SK-N-SH treated with all-trans-retinoic acid at 6 μM for 48 hours (cell line): ENCODE measurements around the gene CRADD.
A peak's percentile ranks its signal among the peaks of the same experiment; 100 is the strongest.

ENCODE experiments used
- ATAC-seq: fragments of 200-7000 bp; cut with Tn5 transposase; 3 replicates; pipeline ENCODE4 v1.9.1; 2020; ENCODE audit warnings: mild to moderate bottlenecking, moderate library complexity
- ARNTL ChIP-seq: fragments of 450-650 bp; formaldehyde crosslinking; IDR thresholded peaks from 2 replicates; pipeline ENCODE4 v1.5.0; 2020; ENCODE audit warnings: low read depth, mild to moderate bottlenecking, moderate library complexity, borderline replicate concordance
- BACH2 ChIP-seq: fragments of 250-450 bp; sonication (Bioruptor Pico); IDR thresholded peaks from 2 replicates; pipeline ENCODE4 v1.9.0; 2021; ENCODE audit warnings: mild to moderate bottlenecking, borderline replicate concordance
- CREB5 ChIP-seq: fragments of 250-450 bp; sonication (Bioruptor Pico); IDR thresholded peaks from 2 replicates; pipeline ENCODE4 v1.5.1; 2020; ENCODE audit warnings: low read depth, mild to moderate bottlenecking, moderate library complexity
- CSDC2 ChIP-seq: fragments of 250-450 bp; sonication (Bioruptor Pico); IDR thresholded peaks from 2 replicates; pipeline ENCODE4 v1.5.0; 2020; ENCODE audit warnings: mild to moderate bottlenecking, moderate library complexity
- ESRRG ChIP-seq: fragments of 250-450 bp; sonication (Bioruptor Pico); IDR thresholded peaks from 2 replicates; pipeline ENCODE4 v1.6.1; 2021; ENCODE audit warnings: mild to moderate bottlenecking
- GLIS3 ChIP-seq: fragments of 250-450 bp; sonication (Bioruptor Pico); IDR thresholded peaks from 2 replicates; pipeline ENCODE4 v1.5.0; 2020; ENCODE audit warnings: mild to moderate bottlenecking, moderate library complexity
- ISL1 ChIP-seq: fragments of 250-450 bp; sonication (Bioruptor Pico); IDR thresholded peaks from 2 replicates; pipeline ENCODE4 v2.1.2; 2022; ENCODE audit warnings: mild to moderate bottlenecking, moderate library complexity
- OSR1 ChIP-seq: fragments of 250-450 bp; sonication (Bioruptor Pico); IDR thresholded peaks from 2 replicates; pipeline ENCODE4 v1.8.0; 2022; ENCODE audit warnings: moderate library complexity, mild to moderate bottlenecking, inconsistent platforms
- PPARA ChIP-seq: fragments of 250-450 bp; sonication (Bioruptor Pico); IDR thresholded peaks from 2 replicates; pipeline ENCODE4 v1.5.0; 2020; ENCODE audit warnings: mild to moderate bottlenecking, borderline replicate concordance
- RARB ChIP-seq: fragments of 250-450 bp; sonication (Bioruptor Pico); IDR thresholded peaks from 2 replicates; pipeline ENCODE4 v1.8.0; 2021; ENCODE audit warnings: mild to moderate bottlenecking, moderate library complexity
- SNAI2 ChIP-seq: fragments of 250-450 bp; sonication (Bioruptor Pico); IDR thresholded peaks from 2 replicates; pipeline ENCODE4 v1.5.0; 2020; ENCODE audit warnings: mild to moderate bottlenecking, moderate library complexity
- TCF4 ChIP-seq: fragments of 250-450 bp; sonication (Bioruptor Pico); IDR thresholded peaks from 2 replicates; pipeline ENCODE4 v1.8.0; 2021; ENCODE audit warnings: mild to moderate bottlenecking, moderate library complexity, borderline replicate concordance
- TOX ChIP-seq: fragments of 250-450 bp; sonication (Bioruptor Pico); IDR thresholded peaks from 2 replicates; pipeline ENCODE4 v1.8.0; 2021; ENCODE audit warnings: mild to moderate bottlenecking, moderate library complexity, borderline replicate concordance
- TSHZ2 ChIP-seq: fragments of 250-450 bp; sonication (Bioruptor Pico); IDR thresholded peaks from 2 replicates; pipeline ENCODE4 v1.5.0; 2020; ENCODE audit warnings: mild to moderate bottlenecking, moderate library complexity
- ZC3H10 ChIP-seq: fragments of 250-450 bp; sonication (Bioruptor Pico); IDR thresholded peaks from 2 replicates; pipeline ENCODE4 v1.5.1; 2021; ENCODE audit warnings: mild to moderate bottlenecking, moderate library complexity
- ZFP3 ChIP-seq: fragments of 250-450 bp; sonication (Bioruptor Pico); IDR thresholded peaks from 2 replicates; pipeline ENCODE4 v1.5.0; 2020; ENCODE audit warnings: mild to moderate bottlenecking, moderate library complexity
- ZFP30 ChIP-seq: fragments of 450-650 bp; formaldehyde crosslinking; IDR thresholded peaks from 2 replicates; pipeline ENCODE4 v1.5.0; 2022; ENCODE audit warnings: mild to moderate bottlenecking, moderate library complexity
- ZNF565 ChIP-seq: fragments of 450-650 bp; formaldehyde crosslinking; conservative IDR thresholded peaks from 2 replicates; pipeline ENCODE4 v1.5.0; 2020; ENCODE audit warnings: low read depth, mild to moderate bottlenecking, moderate library complexity
- ZNF70 ChIP-seq: fragments of 450-650 bp; formaldehyde crosslinking; IDR thresholded peaks from 2 replicates; pipeline ENCODE4 v1.5.0; 2020; ENCODE audit warnings: mild to moderate bottlenecking, moderate library complexity
- ZNF8 ChIP-seq: fragments of 450-650 bp; formaldehyde crosslinking; IDR thresholded peaks from 2 replicates; pipeline ENCODE4 v1.5.0; 2020; ENCODE audit warnings: mild to moderate bottlenecking, moderate library complexity
- TF ChIP-seq, protein P1 (sequence below): fragments of 250-450 bp; sonication (Bioruptor Pico); IDR thresholded peaks from 2 replicates; pipeline ENCODE4 v1.5.1; 2021; ENCODE audit warnings: mild to moderate bottlenecking, moderate library complexity
- TF ChIP-seq, protein P2 (sequence below): fragments of 250-450 bp; sonication (Bioruptor Pico); IDR thresholded peaks from 2 replicates; pipeline ENCODE4 v1.8.0; 2021; ENCODE audit warnings: low read depth, mild to moderate bottlenecking, moderate library complexity, borderline replicate concordance
- TF ChIP-seq, protein P3 (sequence below): fragments of 250-450 bp; sonication (Bioruptor Pico); IDR thresholded peaks from 2 replicates; pipeline ENCODE4 v1.8.0; 2020; ENCODE audit warnings: mild to moderate bottlenecking, moderate library complexity, borderline replicate concordance

CRADD gene

DNA sequence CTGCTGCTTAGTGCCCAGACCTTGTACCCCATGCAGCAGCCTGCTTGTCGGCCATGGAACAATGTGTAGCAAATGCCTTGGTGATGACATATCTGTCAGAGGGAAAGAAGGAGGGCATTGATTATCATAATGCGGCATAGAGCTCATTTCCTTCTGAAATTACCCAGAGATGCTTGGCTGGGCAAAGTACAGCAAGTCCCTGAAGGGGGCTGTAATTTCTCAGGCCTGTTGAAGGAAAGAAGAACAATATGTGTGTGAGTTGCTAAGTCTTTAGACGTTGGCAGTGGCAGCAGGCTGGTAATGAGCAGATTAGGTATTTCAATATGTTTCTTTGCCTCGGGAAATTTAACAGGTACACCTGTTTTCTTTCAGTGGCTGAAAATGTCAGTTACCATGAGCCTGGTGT lies 128.6 kb downstream of the CRADD start:
- no peak for TF ChIP-seq OSR1 (CRISPR knock-in tag)
- TF ChIP-seq GLIS3 (CRISPR knock-in tag): no peak
- TF ChIP-seq PPARA (CRISPR knock-in tag): no peak
- TF ChIP-seq SNAI2 (CRISPR knock-in tag): no peak
- TF ChIP-seq, protein P1, sequence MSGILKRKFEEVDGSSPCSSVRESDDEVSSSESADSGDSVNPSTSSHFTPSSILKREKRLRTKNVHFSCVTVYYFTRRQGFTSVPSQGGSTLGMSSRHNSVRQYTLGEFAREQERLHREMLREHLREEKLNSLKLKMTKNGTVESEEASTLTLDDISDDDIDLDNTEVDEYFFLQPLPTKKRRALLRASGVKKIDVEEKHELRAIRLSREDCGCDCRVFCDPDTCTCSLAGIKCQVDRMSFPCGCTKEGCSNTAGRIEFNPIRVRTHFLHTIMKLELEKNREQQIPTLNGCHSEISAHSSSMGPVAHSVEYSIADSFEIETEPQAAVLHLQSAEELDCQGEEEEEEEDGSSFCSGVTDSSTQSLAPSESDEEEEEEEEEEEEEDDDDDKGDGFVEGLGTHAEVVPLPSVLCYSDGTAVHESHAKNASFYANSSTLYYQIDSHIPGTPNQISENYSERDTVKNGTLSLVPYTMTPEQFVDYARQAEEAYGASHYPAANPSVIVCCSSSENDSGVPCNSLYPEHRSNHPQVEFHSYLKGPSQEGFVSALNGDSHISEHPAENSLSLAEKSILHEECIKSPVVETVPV (CRISPR knock-in tag): no peak
- TF ChIP-seq ZNF565 (CRISPR knock-in tag): no peak
- no peak for TF ChIP-seq ZFP30 (CRISPR knock-in tag)
- TF ChIP-seq CREB5 (CRISPR knock-in tag): no peak
- TF ChIP-seq, protein P2, sequence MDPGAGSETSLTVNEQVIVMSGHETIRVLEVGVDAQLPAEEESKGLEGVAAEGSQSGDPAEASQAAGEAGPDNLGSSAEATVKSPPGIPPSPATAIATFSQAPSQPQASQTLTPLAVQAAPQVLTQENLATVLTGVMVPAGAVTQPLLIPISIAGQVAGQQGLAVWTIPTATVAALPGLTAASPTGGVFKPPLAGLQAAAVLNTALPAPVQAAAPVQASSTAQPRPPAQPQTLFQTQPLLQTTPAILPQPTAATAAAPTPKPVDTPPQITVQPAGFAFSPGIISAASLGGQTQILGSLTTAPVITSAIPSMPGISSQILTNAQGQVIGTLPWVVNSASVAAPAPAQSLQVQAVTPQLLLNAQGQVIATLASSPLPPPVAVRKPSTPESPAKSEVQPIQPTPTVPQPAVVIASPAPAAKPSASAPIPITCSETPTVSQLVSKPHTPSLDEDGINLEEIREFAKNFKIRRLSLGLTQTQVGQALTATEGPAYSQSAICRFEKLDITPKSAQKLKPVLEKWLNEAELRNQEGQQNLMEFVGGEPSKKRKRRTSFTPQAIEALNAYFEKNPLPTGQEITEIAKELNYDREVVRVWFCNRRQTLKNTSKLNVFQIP: no peak
- TF ChIP-seq ARNTL: no peak
- no peak for TF ChIP-seq ZC3H10 (CRISPR knock-in tag)
- TF ChIP-seq CSDC2 (CRISPR knock-in tag): 0 out of 2 replicates have a peak, but pooled peaks have one; percentile 53
- peak; percentile 49; the same call in 1 of the 2 replicates for TF ChIP-seq ZFP3 (CRISPR knock-in tag)
- TF ChIP-seq, protein P3, sequence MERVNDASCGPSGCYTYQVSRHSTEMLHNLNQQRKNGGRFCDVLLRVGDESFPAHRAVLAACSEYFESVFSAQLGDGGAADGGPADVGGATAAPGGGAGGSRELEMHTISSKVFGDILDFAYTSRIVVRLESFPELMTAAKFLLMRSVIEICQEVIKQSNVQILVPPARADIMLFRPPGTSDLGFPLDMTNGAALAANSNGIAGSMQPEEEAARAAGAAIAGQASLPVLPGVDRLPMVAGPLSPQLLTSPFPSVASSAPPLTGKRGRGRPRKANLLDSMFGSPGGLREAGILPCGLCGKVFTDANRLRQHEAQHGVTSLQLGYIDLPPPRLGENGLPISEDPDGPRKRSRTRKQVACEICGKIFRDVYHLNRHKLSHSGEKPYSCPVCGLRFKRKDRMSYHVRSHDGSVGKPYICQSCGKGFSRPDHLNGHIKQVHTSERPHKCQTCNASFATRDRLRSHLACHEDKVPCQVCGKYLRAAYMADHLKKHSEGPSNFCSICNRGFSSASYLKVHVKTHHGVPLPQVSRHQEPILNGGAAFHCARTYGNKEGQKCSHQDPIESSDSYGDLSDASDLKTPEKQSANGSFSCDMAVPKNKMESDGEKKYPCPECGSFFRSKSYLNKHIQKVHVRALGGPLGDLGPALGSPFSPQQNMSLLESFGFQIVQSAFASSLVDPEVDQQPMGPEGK: no peak
- TF ChIP-seq TCF4 (CRISPR knock-in tag): no peak; the same call in 1 of the 2 replicates
- peak; percentile 82 for TF ChIP-seq ISL1 (CRISPR knock-in tag)
- no peak for TF ChIP-seq RARB (CRISPR knock-in tag)
- TF ChIP-seq ZNF8 (CRISPR knock-in tag): no peak
- TF ChIP-seq BACH2 (CRISPR knock-in tag): no peak
- no peak for TF ChIP-seq TOX (CRISPR knock-in tag)
- ATAC-seq: no peak

GRCh38 chr12:93807354-93807753 lies 130.2 kb downstream of the CRADD start:
- TF ChIP-seq SNAI2 (CRISPR knock-in tag): no peak
- TF ChIP-seq GLIS3 (CRISPR knock-in tag): no peak
- TF ChIP-seq ZNF70 (CRISPR knock-in tag): no peak
- TF ChIP-seq TSHZ2 (CRISPR knock-in tag): no peak
- TF ChIP-seq ZFP3 (CRISPR knock-in tag): no peak
- TF ChIP-seq CSDC2 (CRISPR knock-in tag): no peak
- no peak for TF ChIP-seq ZFP30 (CRISPR knock-in tag)
- no peak for TF ChIP-seq BACH2 (CRISPR knock-in tag)
- no peak for TF ChIP-seq ZNF8 (CRISPR knock-in tag)
- TF ChIP-seq RARB (CRISPR knock-in tag): no peak
- TF ChIP-seq ZNF565 (CRISPR knock-in tag): no peak
- TF ChIP-seq CREB5 (CRISPR knock-in tag): no peak
- TF ChIP-seq, protein P2: no peak
- no peak for TF ChIP-seq OSR1 (CRISPR knock-in tag)
- no peak for TF ChIP-seq PPARA (CRISPR knock-in tag)
- no peak for TF ChIP-seq ESRRG (CRISPR knock-in tag)
- TF ChIP-seq, protein P3: no peak
- TF ChIP-seq, all 23 proteins: peak for 0
- ATAC-seq: no peak
